GM18499 (cell line): ENCODE data around the gene DNAH17.
"Not testable (repeated sequence)": the region's sequence is repeated elsewhere in the genome, so short reads cannot be mapped to it uniquely, and the experiment has no call there.

ENCODE experiments used
- ATAC-seq: cut with Tn5 transposase; IDR thresholded peaks from one replicate; pipeline ENCODE4 v1.9.1; 2021; ENCODE audit warnings: moderate number of reproducible peaks; ENCODE audit not compliant: insufficient read depth, unreplicated experiment

Gene DNAH17

GRCh38 chr17:78526231-78527025 is 50.8 kb downstream of the DNAH17 start:
- no peak for ATAC-seq

GRCh38 chr17:78525511-78526160 is 51.6 kb downstream of the DNAH17 start:
- no peak for ATAC-seq

GRCh38 chr17:78524870-78525510 is 52.2 kb downstream of the DNAH17 start:
- no peak for ATAC-seq

GRCh38 chr17:78523934-78524655 is 53.1 kb downstream of the DNAH17 start:
- no peak for ATAC-seq

- ATAC-seq, result no peak
Observed at GRCh38 chr17:78522031-78522809, 55.0 kb downstream of the DNAH17 start.

GRCh38 chr17:78517421-78517820 is 59.8 kb downstream of the DNAH17 start:
- no peak for ATAC-seq

- no peak for ATAC-seq
Observed at GRCh38 chr17:78515480-78515879, 61.7 kb downstream of the DNAH17 start.

GRCh38 chr17:78514521-78514920 is 62.7 kb downstream of the DNAH17 start:
- ATAC-seq, result no peak

GRCh38 chr17:78512976-78513375 is 64.2 kb downstream of the DNAH17 start:
- no peak for ATAC-seq

GRCh38 chr17:78510141-78511075 is 66.8 kb downstream of the DNAH17 start:
- ATAC-seq, result no peak

- ATAC-seq, result no peak
Observed at GRCh38 chr17:78507526-78507925, 69.7 kb downstream of the DNAH17 start.

- ATAC-seq, result no peak
Observed at GRCh38 chr17:78506454-78507309, 70.5 kb downstream of the DNAH17 start.

- no peak for ATAC-seq
Observed at GRCh38 chr17:78504156-78504925, 72.9 kb downstream of the DNAH17 start.

GRCh38 chr17:78503388-78503787 is 73.8 kb downstream of the DNAH17 start:
- not testable (repeated sequence) for ATAC-seq

- ATAC-seq, result no peak
Observed at GRCh38 chr17:78502611-78503148, 74.5 kb downstream of the DNAH17 start.

GRCh38 chr17:78501241-78502036 is 75.8 kb downstream of the DNAH17 start:
- ATAC-seq, result no peak
